ENCODE results near the gene ARHGEF17.

The ARHGEF17 gene

DNA sequence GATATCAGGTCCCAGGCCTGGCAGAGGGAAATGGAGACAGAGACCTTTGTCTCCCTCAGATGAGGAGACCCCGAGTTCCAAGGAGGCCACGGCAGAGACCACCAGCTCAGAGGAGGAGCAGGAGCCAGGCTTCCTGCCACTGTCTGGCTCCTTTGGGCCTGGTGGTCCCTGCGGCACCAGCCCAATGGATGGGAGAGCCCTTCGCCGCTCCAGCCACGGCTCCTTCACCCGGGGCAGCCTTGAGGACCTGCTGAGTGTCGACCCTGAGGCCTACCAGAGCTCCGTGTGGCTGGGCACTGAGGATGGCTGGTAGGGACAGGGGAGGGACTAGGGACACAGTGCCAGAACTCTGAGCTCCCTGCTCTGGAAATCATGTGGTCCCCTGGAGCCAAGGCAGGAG, 55.1 kb downstream of the ARHGEF17 start:
- no peak overlapping the region for H3K4me3 ChIP-seq (ENCODE audit: low read length)
- DNase-seq (ENCODE audit: low read depth, low spot score) = no peak

DNA sequence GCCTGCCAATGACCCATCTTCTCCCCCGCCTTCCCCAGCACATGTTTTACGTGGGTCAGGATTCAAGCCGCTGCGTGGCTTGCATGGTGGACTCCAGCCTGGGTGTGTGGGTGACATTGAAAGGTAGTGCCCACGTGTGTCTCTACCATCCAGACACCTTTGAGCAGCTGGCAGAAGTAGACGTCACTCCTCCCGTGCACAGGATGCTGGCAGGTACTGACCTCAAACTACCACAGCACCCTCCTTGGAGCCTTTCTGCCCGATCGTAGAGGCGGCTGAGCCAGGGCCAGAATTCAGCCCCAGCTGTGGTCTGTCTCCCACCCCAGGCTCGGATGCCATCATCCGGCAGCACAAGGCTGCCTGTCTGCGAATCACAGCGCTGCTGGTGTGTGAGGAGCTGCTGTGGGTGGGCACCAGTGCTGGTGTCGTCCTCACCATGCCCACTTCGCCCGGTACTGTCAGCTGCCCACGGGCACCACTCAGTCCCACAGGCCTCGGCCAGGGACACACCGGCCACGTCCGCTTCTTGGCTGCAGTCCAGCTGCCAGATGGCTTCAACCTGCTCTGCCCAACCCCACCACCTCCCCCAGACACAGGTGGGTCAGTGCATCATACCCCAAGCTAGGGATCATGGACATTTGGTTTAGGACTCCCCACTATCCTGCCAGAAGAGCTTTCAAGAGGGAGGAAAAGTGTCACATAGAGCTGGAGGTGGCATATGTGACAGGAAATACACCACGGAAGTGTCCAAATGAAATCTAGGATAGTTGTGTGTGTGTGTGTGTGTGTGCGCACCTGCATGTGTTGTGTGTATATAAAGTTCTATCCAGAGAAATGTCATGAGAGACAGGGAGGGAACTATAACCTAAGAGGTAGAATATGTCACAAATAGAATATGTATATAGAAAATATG, 57.5 kb downstream of the ARHGEF17 start:
- H3K4me3 ChIP-seq (ENCODE audit: low read length) = no peak overlapping the region
- DNase-seq (ENCODE audit: low read depth, low spot score) = no peak

DNA sequence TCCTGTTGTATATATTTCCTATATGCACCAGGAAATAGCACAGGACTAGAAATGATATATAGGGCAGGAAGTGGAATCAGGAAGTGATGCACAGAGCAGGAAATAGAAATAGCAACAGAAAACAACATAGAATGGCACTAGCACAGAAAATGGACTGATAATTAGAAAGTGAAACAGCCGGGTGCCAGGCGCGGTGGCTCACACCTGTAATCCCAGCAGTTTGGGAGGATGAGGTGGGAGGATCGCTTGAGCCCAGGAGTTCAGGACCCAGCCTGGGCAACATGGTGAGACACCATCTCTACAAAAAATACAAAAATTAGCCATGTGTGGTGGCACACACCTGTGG, 58.2 kb downstream of the ARHGEF17 start:
- DNase-seq (ENCODE audit: low read depth, low spot score) = peak; percentile 20
- no peak overlapping the region for H3K4me3 ChIP-seq (ENCODE audit: low read length)

DNA sequence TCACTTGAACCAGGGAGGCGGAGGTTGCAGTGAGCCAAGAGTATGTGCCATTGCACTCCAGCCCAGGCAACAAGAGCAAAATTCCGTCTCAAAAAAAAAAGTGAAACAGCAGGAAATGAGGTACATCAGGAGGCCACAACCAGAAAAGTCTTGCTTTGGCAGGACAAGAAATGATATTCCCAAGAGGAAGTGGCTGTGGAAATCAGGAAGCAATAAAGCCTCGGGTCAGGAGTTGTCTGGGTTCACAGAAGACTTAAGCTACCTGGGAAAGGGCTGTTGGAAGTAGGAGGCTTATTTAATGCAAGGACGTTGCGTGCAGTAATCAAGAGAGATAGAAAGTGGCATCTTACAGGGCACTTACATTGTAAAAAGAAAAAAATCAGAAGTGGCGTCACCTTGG, 58.9 kb downstream of the ARHGEF17 start:
- no peak overlapping the region for H3K4me3 ChIP-seq (ENCODE audit: low read length)
- no peak for DNase-seq (ENCODE audit: low read depth, low spot score)

DNA sequence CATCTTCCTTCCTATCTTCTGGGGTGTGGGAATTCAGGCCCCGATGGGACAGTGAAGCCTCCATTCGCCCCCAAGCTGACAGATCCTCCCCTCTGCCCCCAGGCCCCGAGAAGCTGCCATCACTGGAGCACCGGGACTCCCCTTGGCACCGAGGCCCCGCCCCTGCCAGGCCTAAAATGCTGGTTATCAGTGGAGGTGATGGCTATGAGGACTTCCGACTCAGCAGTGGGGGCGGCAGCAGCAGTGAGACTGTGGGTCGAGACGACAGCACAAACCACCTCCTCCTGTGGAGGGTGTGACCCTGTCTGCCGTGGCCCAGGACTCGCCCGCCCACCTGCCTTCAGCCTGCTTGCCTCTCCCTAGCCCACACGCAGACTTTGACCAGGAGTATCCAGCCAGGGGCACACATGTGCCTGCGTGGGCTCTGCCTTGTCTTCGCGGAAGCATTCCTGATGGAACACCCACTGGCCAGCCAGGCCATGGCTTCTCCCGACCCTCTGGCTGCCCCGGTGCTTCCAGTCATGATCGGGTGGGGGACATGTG, 59.5 kb downstream of the ARHGEF17 start:
- no peak for DNase-seq (ENCODE audit: low read depth, low spot score)

DNA sequence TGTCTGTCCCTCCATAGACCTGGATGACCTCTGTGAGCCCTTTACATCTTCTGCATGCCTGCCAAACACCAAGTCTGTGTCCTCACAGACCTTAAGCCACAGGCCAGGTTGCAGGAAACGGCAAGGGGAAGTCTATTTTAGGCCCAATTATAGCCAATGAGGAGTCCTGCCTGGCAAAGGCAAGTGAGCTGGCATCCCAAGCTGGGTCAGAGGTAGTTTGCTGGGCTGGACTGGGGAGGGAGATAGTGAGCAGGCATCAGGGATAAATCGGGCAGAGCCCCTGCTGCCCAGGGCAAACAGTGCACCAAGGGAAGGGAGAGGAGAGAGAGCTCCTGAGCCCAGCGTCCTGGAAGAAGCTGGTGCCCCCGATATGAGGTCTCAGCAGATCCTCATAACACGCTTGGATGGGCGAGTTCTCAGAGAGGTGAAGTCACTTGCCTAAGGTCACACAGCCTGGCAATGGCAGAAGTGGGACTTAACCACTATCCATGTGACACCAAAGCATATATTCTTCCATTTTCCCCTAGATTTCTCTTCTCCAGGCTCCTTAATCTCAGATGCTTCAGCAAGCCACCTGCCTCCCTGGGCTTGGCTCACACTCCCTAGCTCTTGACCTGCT, 64.4 kb downstream of the ARHGEF17 start:
- H3K4me3 ChIP-seq (ENCODE audit: low read length) = no peak overlapping the region
- no peak for DNase-seq (ENCODE audit: low read depth, low spot score)

More for the DNA sequence above, 59.5 kb downstream of the ARHGEF17 start:
- H3K4me3 ChIP-seq (ENCODE audit: low read length) = no peak overlapping the region

DNA sequence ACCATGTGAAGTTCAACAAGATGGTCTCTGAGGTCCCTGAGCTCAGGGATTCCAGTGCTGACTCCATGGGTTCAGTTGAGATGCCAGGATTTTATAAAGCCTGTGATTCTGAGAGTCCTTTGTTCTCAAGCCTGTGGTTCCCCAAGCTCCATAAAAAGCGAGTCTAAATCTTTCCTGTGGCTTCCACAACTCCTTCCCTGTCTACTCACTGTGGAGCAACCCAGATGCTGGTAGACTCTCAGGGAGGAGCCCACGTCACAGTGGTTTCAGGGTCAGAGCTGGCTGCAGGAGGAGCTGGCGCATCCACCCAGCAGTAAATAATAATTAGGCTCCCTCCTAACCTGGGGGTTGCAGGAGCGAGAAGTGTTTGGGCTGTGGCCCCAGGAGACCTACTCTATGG, 66.1 kb downstream of the ARHGEF17 start:
- DNase-seq (ENCODE audit: low read depth, low spot score) = no peak
- no peak overlapping the region for H3K4me3 ChIP-seq (ENCODE audit: low read length)

DNA sequence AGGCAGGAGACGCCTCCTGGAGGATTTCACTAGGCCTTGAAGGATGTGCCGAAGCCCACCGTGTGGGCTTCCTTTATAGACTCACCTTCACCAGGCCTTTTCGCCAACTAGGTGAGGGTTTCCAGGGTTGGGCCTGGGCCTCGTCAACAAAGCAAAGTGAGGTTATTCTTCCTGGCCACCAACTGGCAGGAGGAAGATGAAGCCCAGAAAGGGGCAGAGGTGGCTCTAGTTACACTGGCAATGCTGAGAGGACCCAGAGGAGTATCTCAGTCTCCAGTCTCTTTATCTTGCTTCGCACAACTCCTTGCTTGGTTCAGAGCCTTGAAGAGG, 67.7 kb downstream of the ARHGEF17 start:
- H3K4me3 ChIP-seq (ENCODE audit: low read length) = peak overlapping the region; percentile 47
- DNase-seq (ENCODE audit: low read depth, low spot score) = no peak

DNA sequence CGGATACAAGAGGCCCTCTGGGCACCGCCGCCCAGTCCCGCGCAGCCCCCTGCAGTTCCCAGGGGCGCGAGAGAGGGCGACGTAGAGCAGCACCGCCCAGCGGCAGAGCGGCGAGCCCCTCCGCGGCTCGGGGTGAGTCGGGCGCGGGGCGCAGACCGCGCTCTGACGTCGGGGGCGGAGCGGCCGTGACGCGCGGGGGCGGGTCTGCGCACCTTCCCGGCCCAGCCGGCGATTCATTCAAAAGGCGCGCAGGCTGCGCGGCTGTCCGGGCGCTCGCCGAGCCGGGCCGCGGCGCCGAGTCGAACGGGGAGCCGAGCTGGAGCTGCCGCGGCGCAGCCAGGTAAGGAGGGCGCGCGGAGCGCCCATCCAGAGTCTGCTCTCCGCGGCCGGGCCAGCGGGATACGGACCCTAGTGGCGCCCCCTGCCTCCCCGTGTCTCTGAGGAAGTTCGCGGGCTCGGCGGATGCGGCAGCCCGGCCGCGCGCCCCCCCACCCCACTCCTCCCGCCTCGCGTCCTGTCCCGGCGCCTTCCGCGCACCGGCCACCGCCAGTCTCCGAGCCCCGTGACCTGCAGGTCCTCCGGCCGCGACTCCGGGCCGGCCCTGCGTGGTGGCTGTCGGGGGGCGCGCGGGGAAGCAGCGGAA, 68.2 kb downstream of the ARHGEF17 start, which contains the start of gene RELT:
Gene RELT (plus strand): TSS at position 240 of the 643 bp plus-strand sequence. CDS start 12,738 bp downstream, outside the sequence.
- DNase-seq (ENCODE audit: low read depth, low spot score) = peak; percentile 79
- peak within 1 kb of the TSS; percentile 88 for H3K4me3 ChIP-seq (ENCODE audit: low read length)

DNA sequence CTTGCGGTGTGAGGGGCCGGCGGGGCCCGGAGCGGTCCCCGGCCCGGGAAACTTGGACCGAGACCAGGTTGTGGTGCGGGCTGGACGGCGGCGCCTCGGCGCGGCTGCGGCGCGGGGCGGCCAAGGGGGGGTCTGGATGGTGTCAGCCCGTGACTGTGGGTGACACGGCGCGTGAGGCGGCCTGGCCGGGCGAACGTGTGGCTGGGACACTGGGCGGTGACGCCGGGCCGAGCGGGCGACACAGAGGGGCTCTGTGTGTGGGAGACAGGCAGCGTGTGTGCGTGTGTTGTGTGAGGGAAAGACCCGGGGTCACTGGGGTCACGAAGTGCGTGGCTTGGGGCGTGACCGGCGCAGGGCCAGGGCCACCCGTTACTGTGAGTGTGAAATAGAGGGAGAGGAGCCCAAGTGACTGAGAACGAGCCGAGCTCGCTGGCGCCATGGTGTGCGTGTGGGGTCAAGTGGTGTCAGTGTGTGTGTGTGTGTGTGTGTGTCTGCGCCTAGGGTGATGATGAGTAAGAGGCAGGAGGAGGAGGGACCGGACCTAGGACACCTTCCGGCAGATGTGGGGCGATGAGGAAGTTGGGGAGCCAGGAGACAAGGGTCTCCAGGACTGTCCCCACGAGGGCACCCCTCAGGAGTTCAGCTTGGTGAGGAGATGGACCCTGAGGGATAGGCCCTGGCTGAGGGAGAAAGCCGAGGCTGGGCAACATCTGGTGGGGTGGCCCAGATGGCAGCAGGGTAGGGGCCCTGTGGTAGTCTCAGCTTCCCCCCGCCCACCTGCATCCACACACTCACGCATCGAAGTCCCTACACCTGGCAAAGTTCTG, 68.9 kb downstream of the ARHGEF17 start:
- peak overlapping the region; percentile 88 for H3K4me3 ChIP-seq (ENCODE audit: low read length)
- no peak for DNase-seq (ENCODE audit: low read depth, low spot score)

DNA sequence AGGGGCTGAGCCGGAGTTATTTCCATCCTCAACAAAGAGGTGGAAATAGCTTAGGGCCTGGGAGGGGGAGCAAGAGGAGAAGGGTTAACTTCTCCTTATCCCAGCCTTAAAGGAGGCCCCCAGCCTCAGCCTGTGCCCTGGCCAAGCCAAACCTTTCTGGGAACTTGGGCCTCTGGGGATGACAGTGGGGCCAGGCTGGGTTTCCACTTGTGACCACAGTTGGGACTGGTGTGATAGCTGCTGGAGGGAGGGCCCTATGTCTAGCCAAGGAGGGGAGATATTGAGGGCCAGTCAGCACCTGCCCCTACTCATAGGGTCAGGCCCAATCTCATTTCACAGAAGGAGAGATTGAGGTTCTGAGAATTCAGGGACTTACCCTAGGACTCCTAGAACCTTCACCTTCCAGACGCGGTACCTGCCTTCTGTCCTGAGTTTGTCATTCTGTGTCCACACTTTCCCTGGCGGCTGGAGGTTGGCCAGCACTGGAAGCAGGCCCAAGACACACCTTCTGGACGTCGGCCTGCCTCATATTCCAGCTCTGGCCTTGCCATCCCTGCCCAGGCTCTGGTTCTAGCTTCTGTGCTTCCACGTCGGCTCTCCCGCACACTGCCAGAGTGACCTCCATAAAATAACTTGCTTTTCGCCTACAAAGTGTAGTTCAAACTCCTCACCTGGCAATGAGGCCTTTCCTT, 71.3 kb downstream of the ARHGEF17 start:
- H3K4me3 ChIP-seq (ENCODE audit: low read length) = no peak overlapping the region
- no peak for DNase-seq (ENCODE audit: low read depth, low spot score)

DNA sequence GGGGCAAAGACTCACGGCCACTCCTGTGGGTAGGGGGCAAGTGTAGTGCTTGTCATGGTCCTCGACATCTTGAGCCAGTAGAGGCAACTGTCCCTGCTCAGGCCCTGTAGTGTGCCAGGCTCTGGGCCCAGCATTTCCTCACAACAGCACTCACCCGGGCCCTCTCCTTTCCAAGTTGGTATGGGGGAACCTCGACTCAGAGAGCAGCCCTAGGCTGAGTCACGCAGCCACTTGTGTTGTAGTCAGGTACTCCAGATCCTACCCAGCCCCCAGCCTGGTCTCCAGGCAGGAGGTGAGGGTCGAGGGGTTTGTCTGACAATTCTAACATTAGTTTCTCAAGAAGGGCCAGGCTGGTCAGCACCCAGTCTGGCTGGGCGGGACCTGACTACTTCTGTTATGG, 72.3 kb downstream of the ARHGEF17 start:
- DNase-seq (ENCODE audit: low read depth, low spot score) = no peak
- no peak overlapping the region for H3K4me3 ChIP-seq (ENCODE audit: low read length)

DNA sequence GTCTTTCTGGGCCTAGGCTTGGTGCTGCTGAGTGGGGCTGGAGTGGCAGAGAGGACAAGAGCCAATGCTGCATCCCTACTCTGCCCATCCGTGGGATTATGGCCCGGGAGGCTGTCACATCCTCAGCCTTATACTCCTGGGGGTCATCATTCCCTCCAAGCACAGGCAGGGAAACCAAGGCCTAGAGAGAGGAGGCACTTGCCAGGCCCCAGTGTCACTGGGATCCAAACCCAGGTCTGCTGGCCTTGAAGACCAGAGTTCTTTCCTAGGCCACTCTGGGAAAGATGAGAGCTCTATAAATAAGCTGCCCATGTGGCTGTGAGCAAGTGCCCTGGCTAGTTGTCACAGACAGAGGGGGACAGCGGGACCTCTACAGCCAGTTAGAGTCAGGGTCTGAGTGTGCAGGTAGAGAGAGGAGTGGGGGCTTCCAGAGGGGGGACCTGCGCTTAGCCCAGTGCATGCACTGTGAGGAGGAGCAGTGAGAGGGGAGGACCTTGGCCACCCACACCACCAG, 72.9 kb downstream of the ARHGEF17 start:
- no peak overlapping the region for H3K4me3 ChIP-seq (ENCODE audit: low read length)
- DNase-seq (ENCODE audit: low read depth, low spot score) = no peak

DNA sequence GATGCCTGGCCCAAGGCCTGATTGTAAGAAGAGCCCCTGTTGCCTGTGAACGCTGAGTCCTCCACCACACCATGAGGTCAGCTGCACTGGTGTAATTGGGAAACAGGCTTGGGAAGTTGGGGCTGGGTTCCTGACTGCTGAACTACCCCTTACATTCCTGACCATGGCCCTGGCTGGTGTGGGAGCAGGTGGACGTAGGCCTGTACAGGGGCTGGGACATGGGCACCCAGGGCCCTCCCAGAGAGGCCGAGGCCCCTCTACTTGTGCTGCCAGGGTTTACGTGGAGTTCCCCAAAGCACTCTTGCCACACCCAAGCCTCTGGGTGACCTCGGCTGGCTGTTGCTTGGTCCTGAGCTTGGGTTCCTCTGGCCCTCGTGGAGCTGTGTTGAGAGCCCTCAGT, 73.5 kb downstream of the ARHGEF17 start:
- DNase-seq (ENCODE audit: low read depth, low spot score) = no peak
- no peak overlapping the region for H3K4me3 ChIP-seq (ENCODE audit: low read length)

DNA sequence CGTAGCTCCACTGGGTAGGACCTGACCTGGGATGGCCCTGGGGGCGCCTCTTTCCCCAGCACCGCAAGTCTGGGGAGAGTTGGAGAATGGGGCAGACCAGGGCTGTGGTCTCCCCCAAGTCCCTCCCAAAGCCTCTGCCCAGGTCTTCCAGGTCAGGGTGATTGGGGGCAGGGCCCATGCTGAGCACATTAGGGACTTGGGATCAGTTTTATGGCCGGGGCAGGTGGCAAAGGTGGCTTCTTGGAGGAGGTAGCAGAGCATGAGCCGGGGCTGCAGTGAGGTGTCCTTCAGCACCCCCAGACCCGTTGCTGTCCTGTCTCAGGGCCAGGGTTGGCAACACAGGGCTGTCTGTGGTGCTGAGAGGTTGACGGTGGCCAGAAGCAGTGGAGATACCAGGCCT, 74.1 kb downstream of the ARHGEF17 start:
- no peak overlapping the region for H3K4me3 ChIP-seq (ENCODE audit: low read length)
- no peak for DNase-seq (ENCODE audit: low read depth, low spot score)

DNA sequence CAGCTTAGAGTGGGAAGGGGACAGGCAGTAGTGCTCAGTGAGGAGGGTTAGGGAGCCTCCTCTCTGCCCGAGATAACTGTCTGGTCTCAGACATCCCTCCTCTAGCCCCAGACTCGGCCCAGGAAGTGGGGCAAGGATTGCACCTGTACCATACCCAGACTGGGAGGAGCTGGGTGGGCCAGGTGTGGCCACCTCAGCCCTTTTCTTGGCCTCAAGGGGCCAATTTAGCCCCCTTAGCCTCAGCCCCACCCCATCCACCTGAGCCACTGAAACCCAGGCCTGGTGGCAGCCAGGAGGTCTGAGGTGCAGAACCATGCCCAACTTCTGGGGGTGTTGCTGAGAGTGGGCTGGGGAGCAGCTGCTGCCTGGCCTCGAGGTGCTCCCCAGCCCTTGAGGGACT, 74.7 kb downstream of the ARHGEF17 start:
- H3K4me3 ChIP-seq (ENCODE audit: low read length) = no peak overlapping the region
- DNase-seq (ENCODE audit: low read depth, low spot score) = no peak

DNA sequence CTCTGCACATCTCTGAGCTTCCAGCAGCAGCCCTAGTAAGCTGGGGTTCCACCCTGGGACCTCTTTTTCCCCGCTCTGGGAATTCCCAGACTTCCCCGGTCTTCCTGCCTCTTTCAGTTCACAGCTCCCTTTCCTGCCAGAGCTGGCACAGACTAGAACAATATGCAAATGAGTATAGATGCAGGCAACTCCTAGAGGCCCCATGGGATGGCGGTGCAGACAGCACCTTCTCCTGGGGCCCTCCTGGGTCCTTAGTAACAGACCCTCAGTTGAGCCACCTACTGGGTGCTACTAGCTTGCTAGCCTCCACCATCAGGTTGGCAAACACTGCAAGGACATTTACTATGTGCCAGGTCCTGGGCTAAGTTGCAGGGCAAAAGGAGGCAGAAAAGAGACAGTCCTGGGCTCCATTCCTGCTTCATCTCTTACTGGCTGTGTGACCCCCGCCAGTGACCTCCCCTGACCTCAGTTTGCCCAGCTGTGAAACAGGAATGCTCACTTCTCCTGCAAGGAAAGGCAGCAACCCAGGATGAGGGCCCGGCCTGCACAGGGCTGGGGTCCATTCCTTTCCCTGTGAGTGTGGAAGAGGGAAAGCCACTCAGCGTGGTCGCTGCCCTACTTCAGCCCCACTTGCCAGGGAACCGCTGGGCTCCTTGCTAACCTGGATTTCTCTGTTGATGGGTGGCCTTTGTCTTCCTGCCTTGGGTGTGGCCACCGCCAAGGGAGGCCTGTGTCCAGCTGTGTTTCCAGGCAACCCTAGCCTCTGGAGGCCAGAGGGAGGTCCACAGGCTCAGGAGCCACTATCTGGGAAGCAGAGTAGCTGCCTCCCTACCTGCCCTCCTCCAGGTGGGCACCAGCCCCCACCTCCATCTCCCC, 75.4 kb downstream of the ARHGEF17 start:
- no peak overlapping the region for H3K4me3 ChIP-seq (ENCODE audit: low read length)
- DNase-seq (ENCODE audit: low read depth, low spot score) = no peak

DNA sequence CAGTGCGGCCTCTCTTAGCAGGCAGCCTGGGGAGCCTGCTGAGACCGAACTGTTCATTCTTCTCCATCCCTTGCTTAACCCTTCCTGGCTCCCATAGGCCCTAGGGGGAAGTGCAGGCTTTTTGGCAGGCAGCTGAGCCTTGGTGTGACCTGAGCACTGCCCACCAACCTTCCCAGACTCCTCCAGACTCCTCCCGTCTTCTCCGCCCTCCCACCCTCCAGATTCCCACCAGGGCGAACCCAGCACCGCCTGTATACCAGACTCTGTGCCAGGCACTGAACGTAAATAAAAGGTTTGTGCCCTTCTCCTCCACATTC, 76.0 kb downstream of the ARHGEF17 start:
- DNase-seq (ENCODE audit: low read depth, low spot score) = no peak
- H3K4me3 ChIP-seq (ENCODE audit: low read length) = no peak overlapping the region
